ENCODE data around the gene A3GALT2.

GRCh38 chr1:33357099-33357498 is 36.2 kb upstream of the A3GALT2 start:
- no peak for TF ChIP-seq CTCF (conservative IDR thresholded peaks at IDR 0.05; ENCODE audit: low read length)
- no peak for TF ChIP-seq EZH2phosphoT487 (IDR thresholded peaks at IDR 0.05; ENCODE audit: borderline replicate concordance)
